Stimulated activated CD8-positive, alpha-beta memory T cell treated with anti-CD3 and anti-CD28 coated beads, Interleukin-15, amount 100 ng/mL, for 24 hours (primary cell): Measurements from ENCODE around the gene TENM3.

Source experiments
- DNase-seq: peaks from one replicate; pipeline ENCODE4 v3.0.0-alpha.2; 2020; ENCODE audit warnings: low read depth

TENM3 gene

DNA sequence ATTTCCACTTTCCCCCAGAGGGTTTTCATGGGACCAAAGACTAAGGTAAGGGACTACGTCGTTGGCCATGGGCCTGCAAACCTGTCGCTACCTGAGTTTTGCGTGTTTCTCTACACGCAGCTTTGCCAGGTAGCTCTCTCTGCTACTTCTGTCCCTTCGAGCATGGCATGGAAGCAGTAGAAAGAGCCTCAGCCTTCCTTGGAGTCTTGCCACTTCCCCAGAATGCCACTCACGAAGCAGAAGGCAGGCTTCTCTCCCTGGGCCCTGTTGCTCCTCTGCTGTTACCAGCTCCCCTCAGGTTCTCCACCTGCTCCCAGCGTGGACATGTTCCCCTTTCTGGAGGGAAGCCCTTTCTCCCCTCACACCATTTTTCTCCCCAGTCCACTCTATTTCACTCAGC lies 381.1 kb downstream of the TENM3 start:
- no peak for DNase-seq

- no peak for DNase-seq
Observed at GRCh38 chr4:182625193-182625592, 382.0 kb downstream of the TENM3 start.

DNA sequence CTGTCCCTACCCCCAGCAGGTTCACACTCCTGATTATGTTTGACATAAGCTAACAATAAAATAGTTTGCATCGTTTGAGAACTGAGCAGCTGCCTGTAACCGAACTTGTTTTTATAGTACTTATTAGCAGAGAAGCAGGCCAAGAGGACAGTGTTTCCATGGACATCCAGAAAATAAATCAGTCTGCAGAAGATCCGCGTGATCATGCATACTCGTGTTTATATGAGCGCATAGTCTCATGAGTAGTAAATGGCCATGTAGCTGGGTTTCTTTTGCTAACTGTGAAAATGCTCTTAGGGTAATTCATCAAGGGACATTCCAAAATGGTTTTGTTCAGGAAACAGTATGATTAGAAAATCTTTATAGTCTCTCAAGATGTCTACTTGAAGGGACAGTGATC lies 384.8 kb downstream of the TENM3 start:
- no peak for DNase-seq

- no peak for DNase-seq
Observed at GRCh38 chr4:182628544-182628943, 385.3 kb downstream of the TENM3 start.

DNA sequence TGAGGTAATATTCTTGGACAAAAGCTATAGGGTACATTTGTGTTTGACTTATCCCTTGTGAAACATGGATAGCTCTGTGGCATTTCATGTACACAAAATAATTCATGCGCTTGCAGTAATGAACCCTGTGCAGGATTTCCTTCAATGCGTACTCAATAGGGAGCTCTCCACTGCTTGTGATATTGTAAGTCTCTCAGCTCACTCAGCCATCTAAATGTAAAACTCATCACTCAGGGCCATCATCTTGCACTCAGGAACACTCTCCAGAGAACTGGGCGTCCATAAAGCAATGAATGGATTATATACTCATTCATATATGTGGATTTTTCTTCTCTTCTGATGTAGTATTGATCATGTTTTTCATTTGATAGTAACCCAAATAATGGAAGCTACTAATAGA lies 385.9 kb downstream of the TENM3 start:
- no peak for DNase-seq

DNA sequence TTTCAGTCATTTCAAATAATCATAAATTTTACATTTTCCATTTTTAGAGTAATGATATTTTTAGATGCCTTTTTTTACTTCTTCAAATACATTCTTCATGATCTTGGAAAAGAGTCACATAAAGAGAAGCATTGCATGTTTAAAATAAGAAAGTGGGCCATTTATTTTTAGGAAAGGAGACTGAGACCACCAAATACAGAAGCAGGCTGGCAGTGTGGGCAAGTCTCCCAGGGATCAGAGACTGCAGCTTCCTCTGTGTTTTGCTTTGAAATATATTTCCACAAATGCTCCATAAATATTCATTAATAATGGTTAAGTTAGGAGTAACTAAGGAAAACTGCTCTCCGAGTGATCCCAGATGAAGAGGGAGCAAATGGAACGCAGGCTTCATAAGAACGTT lies 397.3 kb downstream of the TENM3 start:
- DNase-seq: no peak

DNA sequence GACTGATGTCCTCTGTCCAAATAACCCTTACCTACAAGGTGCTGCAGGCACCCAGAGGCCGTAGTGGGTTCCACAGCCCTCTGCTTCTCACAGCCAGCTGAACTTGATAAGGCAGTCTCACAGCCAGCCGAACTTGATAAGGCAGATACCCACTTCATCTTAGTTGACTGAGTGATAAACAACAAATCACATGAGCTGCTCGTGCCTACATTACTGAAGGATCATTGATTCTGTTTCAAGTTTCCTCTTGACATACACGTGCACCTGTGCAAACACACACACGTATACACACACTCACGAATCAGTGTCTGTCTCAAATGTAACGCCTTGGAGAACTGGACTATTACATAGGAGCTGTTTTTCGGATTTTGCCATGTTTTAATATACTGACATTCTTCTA lies 397.7 kb downstream of the TENM3 start:
- no peak for DNase-seq

DNA sequence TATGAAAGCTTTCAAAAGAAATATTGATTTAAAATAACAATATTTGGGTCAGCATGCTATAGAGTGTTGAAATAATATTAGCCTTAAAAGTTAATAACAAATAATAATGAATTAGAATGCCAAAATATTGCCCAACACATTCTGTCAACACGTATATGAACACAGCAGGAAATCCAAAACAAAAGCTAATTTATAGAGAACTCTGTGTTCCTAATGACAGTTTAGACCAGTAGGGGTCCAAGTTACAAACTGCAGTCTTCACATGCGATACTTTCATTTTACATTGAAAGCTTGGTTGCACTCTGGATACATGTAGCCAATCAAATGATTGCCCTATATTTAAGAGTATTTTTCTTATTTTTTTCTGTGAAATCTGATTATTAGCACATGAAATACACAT lies 399.6 kb downstream of the TENM3 start:
- no peak for DNase-seq

DNA sequence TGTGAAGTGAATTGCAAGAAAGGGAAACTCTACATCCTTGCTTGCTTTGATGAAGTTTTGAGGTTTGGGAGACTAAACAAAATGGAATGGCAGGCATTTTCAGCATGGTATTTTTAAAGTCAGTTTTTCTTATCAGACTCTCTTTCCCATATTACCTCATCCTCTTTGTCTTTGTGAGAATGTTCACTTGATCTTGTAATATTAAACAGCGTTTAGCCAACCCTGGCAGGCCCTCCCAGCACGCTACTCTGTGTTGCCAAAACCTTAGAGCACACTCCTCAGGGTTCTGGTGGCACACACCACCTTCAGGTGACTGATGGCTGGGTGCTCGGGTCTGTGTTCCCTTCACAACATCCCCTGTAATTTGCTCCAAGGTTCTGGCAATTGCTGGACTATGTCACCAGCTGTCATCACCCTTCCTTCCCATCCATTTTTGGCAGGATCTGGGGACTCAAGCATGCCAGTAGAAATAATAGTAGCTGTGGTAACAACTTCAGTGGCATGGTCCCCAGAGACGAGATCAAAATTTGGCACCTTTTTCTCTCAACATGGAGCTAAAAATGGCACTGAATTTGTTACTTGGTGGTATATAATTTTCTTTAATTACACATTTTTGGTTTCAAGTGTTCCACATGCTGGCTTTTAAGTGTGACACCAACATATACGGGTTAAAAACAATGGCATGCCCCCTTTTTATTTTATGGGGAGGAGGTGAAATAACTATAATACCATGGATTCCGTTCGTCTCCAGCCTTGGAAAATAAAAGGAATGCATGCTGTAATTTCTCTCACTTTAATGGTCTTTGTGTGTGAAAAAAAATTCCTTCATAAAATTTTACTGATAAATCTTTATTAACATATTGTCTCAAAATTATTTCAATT lies 400.8 kb downstream of the TENM3 start:
- DNase-seq: no peak

DNA sequence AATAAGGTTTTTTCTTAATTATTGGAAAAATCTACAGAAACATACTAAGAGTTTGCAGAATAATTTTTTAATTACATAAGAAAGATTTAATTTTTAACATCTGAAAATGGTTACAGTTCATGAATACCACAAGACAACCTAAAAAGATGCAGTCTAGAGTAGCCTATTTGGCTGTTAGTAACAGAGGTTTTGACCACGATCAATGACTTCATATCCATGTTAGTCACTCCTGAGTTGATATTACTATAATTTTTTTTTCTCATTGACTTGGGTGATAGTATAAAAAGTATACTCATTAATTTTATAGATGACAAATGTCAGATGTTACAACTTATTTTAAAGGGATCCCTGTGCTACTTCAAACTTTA lies 401.5 kb downstream of the TENM3 start:
- no peak for DNase-seq

DNA sequence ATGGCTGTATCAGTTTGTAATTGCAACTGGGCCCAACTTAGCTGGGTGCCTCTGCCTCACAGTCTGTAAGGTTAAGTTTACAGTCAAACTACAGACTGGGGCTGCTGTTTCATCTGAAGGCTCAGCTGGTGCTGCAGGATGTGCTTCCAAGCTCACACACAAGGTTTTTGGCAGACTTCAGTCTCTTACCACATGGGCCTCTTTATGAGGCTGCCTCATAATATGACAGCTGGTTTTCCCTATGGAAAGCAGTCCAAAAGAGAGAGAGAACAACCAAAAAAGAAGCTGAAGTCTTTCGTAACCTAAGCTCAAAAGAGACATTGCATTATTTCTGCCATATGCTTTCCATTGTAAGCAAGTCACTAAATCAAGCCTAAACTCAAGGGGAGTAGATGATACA lies 402.3 kb downstream of the TENM3 start:
- DNase-seq: no peak

DNA sequence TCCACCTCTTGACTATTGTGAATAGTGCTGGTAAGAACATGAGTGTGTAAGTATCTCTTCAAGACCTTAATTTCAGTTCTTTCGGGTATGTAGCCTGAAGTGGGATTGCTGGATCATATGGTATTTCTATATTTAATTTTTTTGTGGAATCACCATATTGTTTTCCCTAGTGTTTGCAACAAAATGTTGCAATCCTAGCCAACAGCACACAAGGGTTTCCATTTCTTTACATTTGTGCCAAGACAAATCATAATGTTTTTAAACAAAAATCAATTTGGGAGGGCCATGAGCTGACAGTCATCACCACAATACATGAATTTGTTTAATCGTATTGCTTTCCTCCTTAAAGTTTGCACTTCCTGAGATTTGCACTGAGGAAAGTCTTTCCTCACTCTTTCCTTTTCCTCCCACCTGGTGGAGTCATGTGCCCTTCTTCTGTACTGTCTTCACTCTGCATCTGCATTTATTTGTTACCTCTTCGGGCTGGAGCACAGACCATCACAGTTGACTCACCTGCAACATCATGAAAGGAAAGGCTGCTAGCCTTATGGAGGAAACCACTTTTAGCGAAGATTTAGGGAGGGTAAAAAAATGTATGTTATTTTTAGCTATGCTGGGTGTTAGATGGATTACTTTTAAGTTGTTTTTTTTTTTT lies 404.6 kb downstream of the TENM3 start:
- no peak for DNase-seq

DNA sequence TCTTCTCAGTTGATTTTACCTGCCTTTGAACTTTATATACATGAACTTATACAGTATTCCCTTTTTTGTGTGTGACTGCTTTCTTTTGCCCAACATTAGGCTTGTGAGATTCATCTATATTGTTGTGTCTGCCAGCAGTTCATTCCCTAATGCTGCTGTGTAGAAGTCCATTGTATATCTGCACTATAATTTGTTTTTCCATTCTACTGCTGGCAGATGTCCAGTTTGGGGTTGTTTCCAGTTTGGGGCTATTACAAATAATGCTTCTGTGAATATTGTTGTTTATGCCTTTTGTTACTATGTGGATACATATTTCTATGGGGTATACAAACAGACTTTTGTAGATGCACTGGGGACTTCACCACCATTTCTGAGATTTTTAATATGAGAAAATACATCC lies 405.6 kb downstream of the TENM3 start:
- no peak for DNase-seq

DNA sequence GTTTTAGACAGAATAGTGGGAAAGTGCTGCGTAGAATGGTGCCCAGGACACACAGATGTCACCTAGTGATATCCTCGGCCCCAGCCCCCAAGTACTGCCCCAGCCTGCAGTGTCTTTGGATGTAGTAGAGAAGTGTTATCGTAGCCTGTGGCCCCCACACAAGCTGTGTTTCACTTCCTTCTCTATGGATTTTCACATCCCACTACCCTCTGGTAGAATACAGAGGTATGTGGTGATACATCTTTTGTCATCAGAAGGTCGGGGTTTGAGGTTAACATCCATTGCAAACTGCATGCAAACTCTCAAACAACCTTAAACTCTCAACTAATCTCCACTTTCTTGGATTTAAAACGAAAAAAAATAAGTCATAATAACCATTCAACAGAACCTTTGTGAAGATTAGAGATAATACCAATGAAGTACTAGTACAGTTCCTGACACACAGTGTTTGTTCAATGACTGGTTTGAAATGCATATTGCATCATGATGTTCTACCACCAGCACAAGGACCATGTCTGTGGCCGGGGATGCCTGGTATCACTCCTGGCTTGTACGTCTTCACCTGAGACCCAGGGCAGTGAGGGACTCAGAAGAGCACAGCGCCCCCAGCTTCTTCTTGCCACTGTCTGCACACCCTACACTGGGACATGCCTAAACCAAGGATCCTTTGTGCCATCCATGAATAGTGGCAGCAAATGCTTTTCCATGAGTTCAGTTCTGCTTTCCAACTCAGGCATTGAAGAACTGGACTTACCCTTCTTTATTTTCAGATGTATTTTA lies 406.7 kb downstream of the TENM3 start:
- DNase-seq: no peak

DNA sequence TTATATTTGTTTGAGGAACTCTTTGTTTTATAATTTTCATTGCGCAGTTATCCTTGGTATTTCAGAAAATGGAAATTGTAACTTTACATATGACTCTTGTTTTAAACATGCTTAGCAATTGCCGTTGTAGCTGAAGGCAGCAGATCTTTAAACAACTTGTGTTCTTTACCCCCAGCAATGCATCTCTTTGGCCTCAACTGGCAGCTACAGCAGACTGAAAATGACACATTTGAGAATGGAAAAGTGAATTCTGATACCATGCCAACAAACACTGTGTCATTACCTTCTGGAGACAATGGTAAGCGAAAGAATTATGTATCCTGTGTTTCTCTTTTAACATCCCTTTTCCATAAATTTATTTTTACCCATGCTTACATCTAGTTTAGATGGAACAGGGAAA lies 410.4 kb downstream of the TENM3 start:
- no peak for DNase-seq

DNA sequence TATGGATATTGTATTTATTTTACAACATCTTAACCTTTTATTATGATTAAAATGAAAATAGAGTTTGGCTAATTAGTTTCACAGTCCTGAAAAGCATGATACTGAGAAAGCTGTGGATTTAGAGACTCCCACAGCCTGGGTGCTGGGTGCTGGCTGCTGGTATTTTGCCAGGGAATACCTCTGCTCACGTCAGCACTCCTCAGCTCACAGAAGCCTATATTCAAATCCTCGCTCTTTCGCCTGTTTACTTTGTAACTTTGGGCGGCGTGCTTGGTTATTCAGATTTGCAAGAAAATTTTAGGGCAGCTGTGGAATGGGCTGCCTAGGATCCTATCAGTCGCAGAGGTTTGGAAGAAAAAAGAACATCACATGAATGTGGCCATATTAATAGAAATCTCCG lies 412.1 kb downstream of the TENM3 start:
- no peak for DNase-seq

- DNase-seq: no peak
Observed at GRCh38 chr4:182662551-182662950, 419.3 kb downstream of the TENM3 start.

- no peak for DNase-seq
Observed at GRCh38 chr4:182671231-182671630, 428.0 kb downstream of the TENM3 start.

DNA sequence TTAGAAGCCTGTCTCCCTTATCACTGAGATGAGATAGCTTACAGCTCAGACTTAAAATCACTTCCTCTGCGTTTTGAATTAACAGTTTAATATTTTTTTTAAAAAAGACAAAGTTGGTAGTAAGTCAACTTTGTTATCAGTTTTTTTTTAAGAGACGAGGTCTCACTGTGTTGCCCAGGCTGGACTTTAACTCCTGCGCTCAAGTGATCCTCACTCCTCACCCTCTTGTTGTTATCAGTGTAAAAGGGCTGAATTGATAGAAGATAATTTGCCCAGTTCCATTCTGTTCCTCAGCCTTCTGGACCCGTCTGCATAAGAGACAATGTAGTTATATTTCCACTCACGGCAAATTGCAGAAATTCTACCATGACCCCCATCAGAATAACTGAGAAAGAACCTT lies 428.5 kb downstream of the TENM3 start:
- no peak for DNase-seq

DNA sequence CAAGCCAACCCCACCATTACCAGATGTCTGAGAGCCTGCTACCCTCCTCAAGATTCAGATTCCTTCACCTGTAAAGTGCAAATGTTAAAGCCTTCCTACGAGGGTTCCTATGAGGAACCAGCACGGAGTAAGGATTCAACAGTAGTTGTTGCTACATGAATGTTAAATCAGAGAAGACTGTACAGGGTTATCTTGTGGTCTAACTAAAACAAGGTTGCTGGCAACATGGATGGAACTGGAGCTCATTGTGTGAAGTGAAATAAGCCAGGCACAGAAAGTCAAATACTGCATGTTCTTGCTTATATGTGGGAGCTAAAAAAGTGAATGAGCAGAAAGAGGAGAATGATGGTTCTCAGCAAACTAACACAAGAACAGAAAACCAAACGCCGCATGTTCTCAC lies 435.4 kb downstream of the TENM3 start:
- no peak for DNase-seq

DNA sequence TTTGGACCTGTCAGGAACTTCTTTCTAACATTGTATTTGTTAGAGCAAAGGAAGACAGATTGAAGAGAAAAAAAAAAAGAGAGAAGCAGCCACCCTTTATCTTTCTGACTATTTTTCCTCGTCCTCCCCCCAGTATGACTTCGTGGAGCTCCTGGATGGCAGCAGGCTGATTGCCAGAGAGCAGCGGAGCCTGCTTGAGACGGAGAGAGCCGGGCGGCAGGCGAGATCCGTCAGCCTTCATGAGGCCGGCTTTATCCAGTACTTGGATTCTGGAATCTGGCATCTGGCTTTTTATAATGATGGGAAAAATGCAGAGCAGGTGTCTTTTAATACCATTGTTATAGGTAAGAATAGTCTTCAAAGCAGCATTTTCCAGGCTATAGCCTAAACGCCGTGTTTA lies 436.3 kb downstream of the TENM3 start:
- no peak for DNase-seq

DNA sequence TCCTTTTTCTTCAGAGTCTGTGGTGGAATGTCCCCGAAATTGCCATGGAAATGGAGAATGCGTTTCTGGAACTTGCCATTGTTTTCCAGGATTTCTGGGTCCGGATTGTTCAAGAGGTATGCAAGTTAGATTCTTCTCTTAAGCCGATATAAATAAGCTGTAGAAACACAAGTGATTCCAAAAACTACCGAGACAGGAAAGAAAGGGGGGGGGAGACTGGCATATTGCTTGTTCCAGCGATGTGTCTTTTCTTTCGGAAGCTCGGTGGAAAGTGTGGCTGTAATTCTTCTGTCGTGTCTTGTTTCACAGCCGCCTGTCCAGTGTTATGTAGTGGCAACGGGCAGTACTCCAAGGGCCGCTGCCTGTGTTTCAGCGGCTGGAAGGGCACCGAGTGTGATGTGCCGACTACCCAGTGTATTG lies 437.0 kb downstream of the TENM3 start:
- DNase-seq: no peak

DNA sequence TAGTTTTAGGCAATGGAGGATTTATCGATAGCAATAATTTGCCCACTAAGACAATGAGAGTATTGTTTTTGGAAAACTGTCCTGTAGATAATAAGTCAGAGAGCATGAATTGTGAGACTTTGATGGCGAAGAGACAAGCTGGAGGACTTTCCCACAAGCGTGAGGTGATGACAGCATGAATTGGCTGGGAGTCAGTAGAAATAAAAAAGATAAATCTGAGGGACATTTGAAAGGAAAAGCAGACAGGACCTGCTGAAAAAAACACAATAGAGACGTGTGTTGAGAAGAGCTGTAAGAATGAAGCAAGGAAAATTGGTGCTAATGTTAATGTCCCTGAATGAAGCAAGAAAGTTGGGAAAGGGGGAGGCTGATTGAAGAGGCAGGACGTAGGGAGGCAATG lies 440.5 kb downstream of the TENM3 start:
- no peak for DNase-seq
